Thoracic aorta (tissue), 2 donors: ENCODE measurements around the gene PLA2G3. TPM values are rescaled to one million over a fixed set of nuclear protein-coding genes. Genes with fewer than 3 reads are reported as not detected.

Experiments used
- ATAC-seq: fragments of 150-250 bp; one replicate; pipeline ENCODE4 v1.8.0; 2017; ENCODE audit warnings: low read depth; ENCODE audit not compliant: insufficient number of reproducible peaks, low FRiP score
- DNase-seq: peaks from one replicate; pipeline ENCODE4 v3.0.0-alpha.2; 2020; ENCODE audit warnings: low spot score
- H3K27ac ChIP-seq, 2 donors: fragments of 200-600 bp; sonication (generic); 1 replicate in 1 of 2; 2 replicates in 1 of 2; pipeline ENCODE4 v1.5.1; 2016; ENCODE audit warnings: mild to moderate bottlenecking in 2 of 2, moderate library complexity in 2 of 2
- H3K27me3 ChIP-seq: fragments of 200-600 bp; sonication (generic); replicated peaks from 2 replicates; pipeline ENCODE4 v1.6.0; 2016; ENCODE audit warnings: mild to moderate bottlenecking; ENCODE audit not compliant: insufficient read depth
- H3K36me3 ChIP-seq: fragments of 200-600 bp; sonication (generic); one replicate; pipeline ENCODE4 v1.5.1; 2016
- H3K4me1 ChIP-seq, 2 donors: fragments of 200-600 bp; sonication (generic); 1 replicate in 1 of 2; 2 replicates in 1 of 2; pipeline versions ENCODE4 v1.5.1 to v1.6.0; 2016; ENCODE audit warnings: low read depth in 2 of 2, mild to moderate bottlenecking in 1 of 2; ENCODE audit not compliant: control insufficient read depth in 1 of 2
- H3K4me3 ChIP-seq: fragments of 200-600 bp; sonication (generic); 2 replicates; pipeline ENCODE4 v1.5.1; 2016; ENCODE audit warnings: mild to moderate bottlenecking
- H3K9me3 ChIP-seq: fragments of 200-600 bp; sonication (generic); 2 replicates; pipeline ENCODE4 v1.5.1; 2016
- total RNA-seq, 2 donors: library from RNA; depleted of rRNA; stranded (reverse); fragments of >200 nt; gene quantifications; one replicate each; pipeline versions ENCODE4 v1.1.0 to v1.2.3, GENCODE V29; 2016
- TF ChIP-seq, protein P1 (sequence below): fragments of 200-600 bp; sonication (generic); IDR thresholded peaks from one replicate; pipeline ENCODE4 v1.5.1; 2019; ENCODE audit warnings: antibody characterized with exemption

Gene PLA2G3
- total RNA-seq, 2 donors from 2014 or later = not detected

DNA sequence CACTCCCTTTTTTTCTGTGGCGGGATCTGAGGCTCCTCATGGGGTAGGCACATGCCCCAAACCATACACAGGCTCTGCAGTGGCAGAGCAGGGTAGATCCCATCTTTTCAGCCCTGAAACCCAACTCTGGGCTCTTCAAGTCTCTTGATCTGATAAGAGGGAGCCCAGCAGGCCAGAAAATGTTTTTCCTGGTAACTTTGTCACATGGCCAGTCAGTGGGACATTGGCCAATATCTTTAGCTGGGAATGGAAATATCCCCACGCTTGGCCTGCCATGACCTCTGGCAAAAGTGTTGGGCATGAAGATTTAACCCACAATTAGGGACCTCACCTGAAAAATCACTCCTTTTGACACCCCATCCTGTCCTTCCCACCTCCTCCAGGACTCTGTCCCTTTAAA, 9.4 kb downstream of the PLA2G3 start:
- H3K36me3 ChIP-seq = no peaks in the 10 kb centered on the region
- no peaks in the 10 kb centered on the region for H3K27me3 ChIP-seq
- ATAC-seq (no peak), DNase-seq (no peak)
- no peak overlapping the region for H3K27ac ChIP-seq
- H3K9me3 ChIP-seq = no peaks in the 10 kb centered on the region
- H3K4me3 ChIP-seq = no peak overlapping the region
- no peaks in the 10 kb centered on the region for H3K4me1 ChIP-seq
- TF ChIP-seq, protein P1, sequence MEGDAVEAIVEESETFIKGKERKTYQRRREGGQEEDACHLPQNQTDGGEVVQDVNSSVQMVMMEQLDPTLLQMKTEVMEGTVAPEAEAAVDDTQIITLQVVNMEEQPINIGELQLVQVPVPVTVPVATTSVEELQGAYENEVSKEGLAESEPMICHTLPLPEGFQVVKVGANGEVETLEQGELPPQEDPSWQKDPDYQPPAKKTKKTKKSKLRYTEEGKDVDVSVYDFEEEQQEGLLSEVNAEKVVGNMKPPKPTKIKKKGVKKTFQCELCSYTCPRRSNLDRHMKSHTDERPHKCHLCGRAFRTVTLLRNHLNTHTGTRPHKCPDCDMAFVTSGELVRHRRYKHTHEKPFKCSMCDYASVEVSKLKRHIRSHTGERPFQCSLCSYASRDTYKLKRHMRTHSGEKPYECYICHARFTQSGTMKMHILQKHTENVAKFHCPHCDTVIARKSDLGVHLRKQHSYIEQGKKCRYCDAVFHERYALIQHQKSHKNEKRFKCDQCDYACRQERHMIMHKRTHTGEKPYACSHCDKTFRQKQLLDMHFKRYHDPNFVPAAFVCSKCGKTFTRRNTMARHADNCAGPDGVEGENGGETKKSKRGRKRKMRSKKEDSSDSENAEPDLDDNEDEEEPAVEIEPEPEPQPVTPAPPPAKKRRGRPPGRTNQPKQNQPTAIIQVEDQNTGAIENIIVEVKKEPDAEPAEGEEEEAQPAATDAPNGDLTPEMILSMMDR = no peak

DNA sequence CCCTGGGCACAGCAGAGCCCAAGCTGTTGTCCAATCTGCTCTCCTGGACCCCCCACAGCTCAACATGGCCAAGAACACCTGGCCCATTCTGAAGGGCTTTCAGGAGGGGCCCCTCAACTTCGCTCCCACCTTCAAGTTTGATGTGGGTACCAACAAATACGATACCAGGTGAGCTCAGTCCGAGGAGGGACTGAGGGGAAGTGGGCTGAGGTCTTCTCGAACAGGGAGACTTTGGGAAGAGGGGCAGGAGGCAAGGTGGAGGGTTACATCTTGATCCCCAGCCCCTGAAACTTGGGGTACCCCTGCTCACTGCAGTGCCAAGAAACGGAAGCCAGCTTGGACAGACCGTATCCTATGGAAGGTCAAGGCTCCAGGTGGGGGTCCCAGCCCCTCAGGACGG, 12.2 kb downstream of the PLA2G3 start:
- H3K36me3 ChIP-seq = no peaks in the 10 kb centered on the region
- H3K27ac ChIP-seq = no peak overlapping the region
- TF ChIP-seq, protein P1 = no peak
- H3K9me3 ChIP-seq = no peaks in the 10 kb centered on the region
- no peak overlapping the region for H3K4me3 ChIP-seq
- H3K27me3 ChIP-seq = no peaks in the 10 kb centered on the region
- peaks cover 2 to 6% of the 10 kb centered on the region in 2 donors for H3K4me1 ChIP-seq
- ATAC-seq = no peak
- DNase-seq = no peak

DNA sequence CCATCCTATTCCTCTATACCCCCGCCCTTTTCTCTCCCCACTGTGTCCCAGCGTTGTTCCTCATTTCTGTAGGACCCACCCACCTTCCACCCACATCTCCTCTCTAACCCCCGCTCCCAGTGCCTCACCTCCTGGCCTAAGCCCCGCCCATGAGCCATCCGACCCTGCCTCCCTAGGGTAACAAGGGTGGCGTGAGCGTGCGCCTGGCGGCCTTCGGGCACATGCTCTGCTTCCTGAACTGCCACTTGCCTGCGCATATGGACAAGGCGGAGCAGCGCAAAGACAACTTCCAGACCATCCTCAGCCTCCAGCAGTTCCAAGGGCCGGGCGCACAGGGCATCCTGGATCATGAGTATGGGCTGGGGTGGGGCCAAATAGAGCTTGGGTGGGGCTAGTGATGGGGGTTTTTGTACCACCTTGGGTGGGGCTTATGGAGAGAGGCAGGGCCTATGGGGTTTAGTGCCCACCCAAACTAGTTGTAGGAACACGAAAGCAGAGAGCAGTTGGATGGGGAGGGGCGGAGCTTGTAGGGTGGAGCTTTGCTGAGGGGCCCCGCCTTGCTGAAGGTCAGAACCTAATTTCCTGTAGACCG, 13.0 kb downstream of the PLA2G3 start:
- H3K27ac ChIP-seq = no peak overlapping the region
- no peaks in the 10 kb centered on the region for H3K27me3 ChIP-seq
- DNase-seq (no peak), ATAC-seq (no peak)
- no peaks in the 10 kb centered on the region for H3K9me3 ChIP-seq
- peaks cover 9 to 15% of the 10 kb centered on the region in 2 donors for H3K4me1 ChIP-seq
- H3K4me3 ChIP-seq = no peak overlapping the region
- no peaks in the 10 kb centered on the region for H3K36me3 ChIP-seq
- TF ChIP-seq, protein P1 = no peak

DNA sequence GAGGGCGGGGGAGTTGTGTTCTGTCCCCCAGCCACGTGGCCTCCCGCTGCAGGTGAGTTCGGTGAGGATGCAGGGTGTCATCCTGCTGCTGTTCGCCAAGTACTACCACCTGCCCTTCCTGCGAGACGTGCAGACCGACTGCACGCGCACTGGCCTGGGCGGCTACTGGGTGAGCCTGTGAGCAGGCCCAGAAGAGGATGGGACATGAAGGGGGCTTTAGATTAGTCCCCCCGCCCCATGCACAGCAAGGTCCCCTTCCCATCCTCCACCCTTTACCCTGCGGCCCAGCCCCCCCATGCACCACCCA, 13.5 kb downstream of the PLA2G3 start:
- ATAC-seq (no peak), DNase-seq (no peak)
- Histone ChIP-seq H3K9me3 (no peaks in the 10 kb centered on the region), H3K27ac (no peak overlapping the region), H3K36me3 (no peaks in the 10 kb centered on the region), H3K4me1 (peaks cover 11 to 19% of the 10 kb centered on the region in 2 donors), H3K27me3 (no peaks in the 10 kb centered on the region), H3K4me3 (no peak overlapping the region)
- TF ChIP-seq, protein P1 = no peak

DNA sequence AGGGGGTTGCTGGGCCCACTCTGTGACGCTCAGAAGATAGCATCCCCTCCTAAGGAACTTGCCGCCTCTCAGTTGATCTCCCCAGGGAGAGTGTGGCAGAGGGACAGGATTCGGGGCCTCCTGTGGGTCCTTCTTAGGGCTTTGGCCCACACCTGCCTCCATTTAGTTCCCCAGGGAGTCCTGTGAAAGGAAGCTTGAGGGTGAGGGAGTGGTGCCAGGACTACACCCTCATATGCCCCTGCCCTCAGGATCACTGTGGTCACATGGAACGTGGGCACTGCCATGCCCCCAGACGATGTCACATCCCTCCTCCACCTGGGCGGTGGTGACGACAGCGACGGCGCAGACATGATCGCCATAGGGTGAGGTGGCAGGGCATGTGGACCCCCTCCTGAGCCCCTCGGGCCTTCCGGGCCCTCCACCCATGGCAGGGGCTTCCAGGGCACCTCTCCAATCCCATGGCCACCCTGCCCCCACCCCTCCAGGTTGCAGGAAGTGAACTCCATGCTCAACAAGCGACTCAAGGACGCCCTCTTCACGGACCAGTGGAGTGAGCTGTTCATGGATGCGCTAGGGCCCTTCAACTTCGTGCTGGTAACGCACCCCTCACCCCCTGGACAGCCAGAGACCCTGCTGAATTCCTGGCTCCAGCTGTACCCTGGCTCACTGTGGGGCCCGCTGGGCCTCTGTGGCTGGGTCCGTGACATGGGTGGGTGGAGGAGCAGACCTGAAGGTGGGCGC, 14.0 kb downstream of the PLA2G3 start:
- Histone ChIP-seq H3K36me3 (no peaks in the 10 kb centered on the region), H3K27me3 (no peaks in the 10 kb centered on the region), H3K4me3 (no peak overlapping the region), H3K4me1 (peaks cover 11 to 19% of the 10 kb centered on the region in 2 donors), H3K27ac (no peak overlapping the region), H3K9me3 (no peaks in the 10 kb centered on the region)
- DNase-seq (no peak), ATAC-seq (no peak)
- TF ChIP-seq, protein P1 = no peak
